Liver (tissue), 9 donors: ENCODE measurements around the gene PLCD3. TPM values are rescaled to one million over a fixed set of nuclear protein-coding genes. Genes with fewer than 3 reads are reported as not detected.

Experiments used
- DNase-seq: peaks from one replicate; pipeline ENCODE4 v3.0.0-alpha.2; 2017; ENCODE audit warnings: low spot score
- H3K27ac ChIP-seq, 2 donors: one replicate each; pipeline ENCODE4 v1.7.0; 2013; ENCODE audit warnings: inconsistent platforms in 2 of 2, low read length in 2 of 2, control low read depth in 1 of 2, low read depth in 1 of 2, mild to moderate bottlenecking in 1 of 2
- H3K27me3 ChIP-seq, 4 donors: one replicate each; pipeline versions ENCODE4 v1.6.1 to v1.7.0; 2013; ENCODE audit warnings: low read length in 3 of 4, inconsistent platforms in 1 of 4, mild to moderate bottlenecking in 1 of 4, moderate library complexity in 1 of 4; ENCODE audit not compliant: control insufficient read depth in 4 of 4, insufficient read depth in 4 of 4
- H3K36me3 ChIP-seq, 4 donors: one replicate each; pipeline versions ENCODE4 v1.6.1 to v1.7.0; 2013; ENCODE audit warnings: low read length in 3 of 4, mild to moderate bottlenecking in 3 of 4, low read depth in 1 of 4, moderate library complexity in 1 of 4; ENCODE audit not compliant: control insufficient read depth in 4 of 4, insufficient read depth in 3 of 4
- H3K4me1 ChIP-seq, 4 donors: one replicate each; pipeline versions ENCODE4 v1.6.1 to v1.7.0; 2013; ENCODE audit warnings: low read length in 3 of 4, mild to moderate bottlenecking in 3 of 4, moderate library complexity in 1 of 4; ENCODE audit not compliant: control insufficient read depth in 4 of 4, insufficient read depth in 4 of 4
- H3K4me3 ChIP-seq, 3 donors: one replicate each; pipeline versions ENCODE4 v1.6.1 to v1.7.0; 2013; ENCODE audit warnings: low read length in 3 of 3, control low read depth in 1 of 3, low read depth in 1 of 3, mild to moderate bottlenecking in 1 of 3
- H3K9ac ChIP-seq, 2 donors: one replicate each; pipeline ENCODE4 v1.7.0; 2013; ENCODE audit warnings: low read length in 2 of 2, mild to moderate bottlenecking in 2 of 2, moderate library complexity in 2 of 2, control low read depth in 1 of 2, low read depth in 1 of 2
- H3K9me3 ChIP-seq, 4 donors: one replicate each; pipeline versions ENCODE4 v1.6.1 to v1.7.0; 2013; ENCODE audit warnings: low read length in 3 of 4; ENCODE audit not compliant: control insufficient read depth in 4 of 4
- EGR1 ChIP-seq, 2 donors: IDR thresholded peaks; 2 replicates each; pipeline ENCODE4 v1.6.1; 2016 to 2018; ENCODE audit warnings: antibody characterized with exemption in 2 of 2, low read depth in 2 of 2
- FOXA1 ChIP-seq: IDR thresholded peaks from 2 replicates; pipeline ENCODE4 v1.6.1; 2016; ENCODE audit warnings: antibody characterized with exemption
- FOXA2 ChIP-seq: IDR thresholded peaks from 2 replicates; pipeline ENCODE4 v1.6.1; 2016; ENCODE audit warnings: antibody characterized with exemption
- GABPA ChIP-seq, 2 donors: IDR thresholded peaks in 1 of 2; conservative IDR thresholded peaks in 1 of 2; 2 replicates each; pipeline ENCODE4 v1.6.1; 2016; ENCODE audit warnings: antibody characterized with exemption in 2 of 2, mild to moderate bottlenecking in 1 of 2, moderate library complexity in 1 of 2
- HNF4G ChIP-seq: IDR thresholded peaks from 2 replicates; pipeline ENCODE4 v1.6.1; 2016; ENCODE audit warnings: antibody characterized with exemption
- JUND ChIP-seq, 2 donors: IDR thresholded peaks; 2 replicates each; pipeline ENCODE4 v1.6.1; 2016; ENCODE audit warnings: antibody characterized with exemption in 2 of 2
- NR2F2 ChIP-seq: IDR thresholded peaks from 2 replicates; pipeline ENCODE4 v1.6.1; 2016; ENCODE audit warnings: antibody characterized with exemption
- RAD21 ChIP-seq, 2 donors: IDR thresholded peaks; 2 replicates each; pipeline ENCODE4 v1.6.1; 2016; ENCODE audit warnings: antibody characterized with exemption in 2 of 2, mild to moderate bottlenecking in 2 of 2
- RXRA ChIP-seq, 2 donors: IDR thresholded peaks; 2 replicates each; pipeline ENCODE4 v1.6.1; 2017 to 2018; ENCODE audit warnings: antibody characterized with exemption in 2 of 2, mild to moderate bottlenecking in 1 of 2
- SP1 ChIP-seq: IDR thresholded peaks from 2 replicates; pipeline ENCODE4 v1.6.1; 2018; ENCODE audit warnings: antibody characterized with exemption, mild to moderate bottlenecking
- TAF1 ChIP-seq: conservative IDR thresholded peaks from 2 replicates; pipeline ENCODE4 v1.6.1; 2016; ENCODE audit warnings: antibody characterized with exemption, mild to moderate bottlenecking
- YY1 ChIP-seq: IDR thresholded peaks from 2 replicates; pipeline ENCODE4 v1.6.1; 2016; ENCODE audit warnings: antibody characterized with exemption, mild to moderate bottlenecking
- WGBS: extraction: QIAGEN DNeasy Blood & Tissue Kit; methylation state at CpG from one replicate; pipeline ENCODE4 v1.1.7; 2013; 5-methylcytosine and 5-hydroxymethylcytosine counted together
- polyA plus RNA-seq, 2 donors: library from polyadenylated mRNA; stranded (reverse) in 1 of 2; unstranded in 1 of 2; fragments of 200-250 nt in 1 of 2; fragments of >200 nt in 1 of 2; fragmentation: Nextera tagmentation in 1 of 2; extraction: Ambion mirVana in 1 of 2; gene quantifications; one replicate each; pipeline versions ENCODE4 v1.2.1 to v1.2.3, GENCODE V29; 2013 to 2015
- total RNA-seq, 2 donors: library from RNA; depleted of rRNA; stranded (reverse); fragments of >200 nt; gene quantifications; one replicate each; pipeline ENCODE4 v1.2.3, GENCODE V29; 2014
- TF ChIP-seq, protein P1 (sequence below): IDR thresholded peaks from 2 replicates; pipeline ENCODE4 v1.6.1; 2016; ENCODE audit warnings: antibody characterized with exemption, mild to moderate bottlenecking
- TF ChIP-seq, protein P2 (sequence below): fragments of 150-350 bp; IDR thresholded peaks from 2 replicates; pipeline ENCODE4 v1.5.1; 2017; ENCODE audit warnings: improper control_type of control experiment, low read depth, low read length; ENCODE audit not compliant: missing input control
- TF ChIP-seq, protein P3 (sequence below): IDR thresholded peaks from 2 replicates; pipeline ENCODE4 v1.6.1; 2016; ENCODE audit warnings: antibody characterized with exemption
- TF ChIP-seq, protein P4 (sequence below): IDR thresholded peaks from 2 replicates; pipeline ENCODE4 v1.6.1; 2016; ENCODE audit warnings: antibody characterized with exemption
- TF ChIP-seq, protein P5 (sequence below): IDR thresholded peaks from 2 replicates; pipeline ENCODE4 v1.6.1; 2016; ENCODE audit warnings: antibody characterized with exemption
- donor health status: healthy.
- donor health status: healthy.
- donor health status: healthy.
- donor health status: healthy.
- donor health status: healthy.

PLCD3 gene
- total and polyA plus RNA-seq, 4 donors: 0.28 to 2.3 (median 1.4) TPM

DNA sequence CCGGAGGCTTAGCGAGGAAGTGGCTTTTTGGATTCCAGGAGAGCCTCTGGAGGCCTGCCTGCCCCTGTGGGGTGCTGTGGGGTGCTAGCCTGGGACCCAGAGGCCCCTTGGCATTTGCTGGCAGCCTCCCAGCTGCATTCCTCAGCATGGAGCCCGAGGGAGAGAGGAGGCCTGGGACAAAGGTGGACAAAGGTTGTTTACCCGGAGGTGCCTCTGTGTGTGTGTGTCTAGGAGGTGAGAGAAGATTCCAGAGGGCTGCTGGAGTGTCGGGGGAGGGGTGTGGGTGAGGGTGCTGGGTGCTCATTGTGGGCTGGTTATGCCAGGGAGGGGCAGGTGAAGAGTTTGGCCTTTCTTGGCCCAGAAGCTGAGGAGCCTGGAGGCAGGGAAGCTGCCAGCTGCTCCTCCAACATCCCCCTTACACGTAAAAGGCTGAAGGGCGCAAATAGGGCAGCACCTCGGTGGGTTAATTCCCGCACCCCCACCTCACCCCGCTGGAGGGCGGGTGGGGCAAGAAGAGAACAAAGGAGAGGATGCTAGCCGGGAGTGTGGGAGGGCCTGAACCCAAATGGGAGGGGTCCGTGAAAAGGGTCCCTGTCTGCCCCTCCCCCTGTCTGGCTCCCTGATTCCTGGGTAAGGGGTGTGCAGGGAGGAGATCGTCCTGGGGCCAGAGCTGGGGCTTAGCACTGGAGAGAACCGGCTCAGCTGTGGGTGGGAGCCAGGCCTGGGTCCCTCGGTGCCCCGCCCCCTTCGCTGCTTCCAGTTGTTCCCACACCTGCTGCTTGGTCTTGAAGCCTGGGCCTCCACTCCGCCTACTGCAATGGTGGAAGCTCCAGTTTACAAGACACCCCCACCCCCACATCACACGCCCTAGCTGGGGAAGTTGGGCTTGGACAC, 39.3 kb upstream of the PLCD3 start:
- TF ChIP-seq SP1 (no peak), HNF4G (no peak), EGR1 (IDR thresholded peaks at IDR 0.05; ENCODE audit: low read depth in 2 of 2) (no peak), NR2F2 (no peak), RAD21 (IDR thresholded peaks at IDR 0.05) (no peak), FOXA2 (no peak), GABPA (IDR thresholded peaks at IDR 0.05 in 1 of 2, conservative IDR thresholded peaks at IDR 0.05 in 1 of 2) (no peak)
- TF ChIP-seq, protein P1, sequence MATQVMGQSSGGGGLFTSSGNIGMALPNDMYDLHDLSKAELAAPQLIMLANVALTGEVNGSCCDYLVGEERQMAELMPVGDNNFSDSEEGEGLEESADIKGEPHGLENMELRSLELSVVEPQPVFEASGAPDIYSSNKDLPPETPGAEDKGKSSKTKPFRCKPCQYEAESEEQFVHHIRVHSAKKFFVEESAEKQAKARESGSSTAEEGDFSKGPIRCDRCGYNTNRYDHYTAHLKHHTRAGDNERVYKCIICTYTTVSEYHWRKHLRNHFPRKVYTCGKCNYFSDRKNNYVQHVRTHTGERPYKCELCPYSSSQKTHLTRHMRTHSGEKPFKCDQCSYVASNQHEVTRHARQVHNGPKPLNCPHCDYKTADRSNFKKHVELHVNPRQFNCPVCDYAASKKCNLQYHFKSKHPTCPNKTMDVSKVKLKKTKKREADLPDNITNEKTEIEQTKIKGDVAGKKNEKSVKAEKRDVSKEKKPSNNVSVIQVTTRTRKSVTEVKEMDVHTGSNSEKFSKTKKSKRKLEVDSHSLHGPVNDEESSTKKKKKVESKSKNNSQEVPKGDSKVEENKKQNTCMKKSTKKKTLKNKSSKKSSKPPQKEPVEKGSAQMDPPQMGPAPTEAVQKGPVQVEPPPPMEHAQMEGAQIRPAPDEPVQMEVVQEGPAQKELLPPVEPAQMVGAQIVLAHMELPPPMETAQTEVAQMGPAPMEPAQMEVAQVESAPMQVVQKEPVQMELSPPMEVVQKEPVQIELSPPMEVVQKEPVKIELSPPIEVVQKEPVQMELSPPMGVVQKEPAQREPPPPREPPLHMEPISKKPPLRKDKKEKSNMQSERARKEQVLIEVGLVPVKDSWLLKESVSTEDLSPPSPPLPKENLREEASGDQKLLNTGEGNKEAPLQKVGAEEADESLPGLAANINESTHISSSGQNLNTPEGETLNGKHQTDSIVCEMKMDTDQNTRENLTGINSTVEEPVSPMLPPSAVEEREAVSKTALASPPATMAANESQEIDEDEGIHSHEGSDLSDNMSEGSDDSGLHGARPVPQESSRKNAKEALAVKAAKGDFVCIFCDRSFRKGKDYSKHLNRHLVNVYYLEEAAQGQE: no peak
- TF ChIP-seq, protein P2, sequence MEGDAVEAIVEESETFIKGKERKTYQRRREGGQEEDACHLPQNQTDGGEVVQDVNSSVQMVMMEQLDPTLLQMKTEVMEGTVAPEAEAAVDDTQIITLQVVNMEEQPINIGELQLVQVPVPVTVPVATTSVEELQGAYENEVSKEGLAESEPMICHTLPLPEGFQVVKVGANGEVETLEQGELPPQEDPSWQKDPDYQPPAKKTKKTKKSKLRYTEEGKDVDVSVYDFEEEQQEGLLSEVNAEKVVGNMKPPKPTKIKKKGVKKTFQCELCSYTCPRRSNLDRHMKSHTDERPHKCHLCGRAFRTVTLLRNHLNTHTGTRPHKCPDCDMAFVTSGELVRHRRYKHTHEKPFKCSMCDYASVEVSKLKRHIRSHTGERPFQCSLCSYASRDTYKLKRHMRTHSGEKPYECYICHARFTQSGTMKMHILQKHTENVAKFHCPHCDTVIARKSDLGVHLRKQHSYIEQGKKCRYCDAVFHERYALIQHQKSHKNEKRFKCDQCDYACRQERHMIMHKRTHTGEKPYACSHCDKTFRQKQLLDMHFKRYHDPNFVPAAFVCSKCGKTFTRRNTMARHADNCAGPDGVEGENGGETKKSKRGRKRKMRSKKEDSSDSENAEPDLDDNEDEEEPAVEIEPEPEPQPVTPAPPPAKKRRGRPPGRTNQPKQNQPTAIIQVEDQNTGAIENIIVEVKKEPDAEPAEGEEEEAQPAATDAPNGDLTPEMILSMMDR: no peak
- TF ChIP-seq, protein P3, sequence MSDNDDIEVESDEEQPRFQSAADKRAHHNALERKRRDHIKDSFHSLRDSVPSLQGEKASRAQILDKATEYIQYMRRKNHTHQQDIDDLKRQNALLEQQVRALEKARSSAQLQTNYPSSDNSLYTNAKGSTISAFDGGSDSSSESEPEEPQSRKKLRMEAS: no peak
- TF ChIP-seq, protein P4, sequence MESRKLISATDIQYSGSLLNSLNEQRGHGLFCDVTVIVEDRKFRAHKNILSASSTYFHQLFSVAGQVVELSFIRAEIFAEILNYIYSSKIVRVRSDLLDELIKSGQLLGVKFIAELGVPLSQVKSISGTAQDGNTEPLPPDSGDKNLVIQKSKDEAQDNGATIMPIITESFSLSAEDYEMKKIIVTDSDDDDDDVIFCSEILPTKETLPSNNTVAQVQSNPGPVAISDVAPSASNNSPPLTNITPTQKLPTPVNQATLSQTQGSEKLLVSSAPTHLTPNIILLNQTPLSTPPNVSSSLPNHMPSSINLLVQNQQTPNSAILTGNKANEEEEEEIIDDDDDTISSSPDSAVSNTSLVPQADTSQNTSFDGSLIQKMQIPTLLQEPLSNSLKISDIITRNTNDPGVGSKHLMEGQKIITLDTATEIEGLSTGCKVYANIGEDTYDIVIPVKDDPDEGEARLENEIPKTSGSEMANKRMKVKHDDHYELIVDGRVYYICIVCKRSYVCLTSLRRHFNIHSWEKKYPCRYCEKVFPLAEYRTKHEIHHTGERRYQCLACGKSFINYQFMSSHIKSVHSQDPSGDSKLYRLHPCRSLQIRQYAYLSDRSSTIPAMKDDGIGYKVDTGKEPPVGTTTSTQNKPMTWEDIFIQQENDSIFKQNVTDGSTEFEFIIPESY: no peak
- TF ChIP-seq, protein P5, sequence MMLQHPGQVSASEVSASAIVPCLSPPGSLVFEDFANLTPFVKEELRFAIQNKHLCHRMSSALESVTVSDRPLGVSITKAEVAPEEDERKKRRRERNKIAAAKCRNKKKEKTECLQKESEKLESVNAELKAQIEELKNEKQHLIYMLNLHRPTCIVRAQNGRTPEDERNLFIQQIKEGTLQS: no peak
- DNase-seq: no peak
- H3K9me3 ChIP-seq: no peaks in the 10 kb centered on the region
- no peak overlapping the region for H3K9ac ChIP-seq
- 57% methylated on average over 20 of the region's 20 CpGs for WGBS
- no peak overlapping the region for H3K4me3 ChIP-seq
- peaks cover 7 to 26% (median 21%) of the 10 kb centered on the region in 4 donors for H3K4me1 ChIP-seq
- no peaks in the 10 kb centered on the region for H3K27me3 ChIP-seq
- peaks cover 0 to 14% (median 0%) of the 10 kb centered on the region in 4 donors for H3K36me3 ChIP-seq
- peak overlapping the region; percentile 58 to 81 for H3K27ac ChIP-seq

DNA sequence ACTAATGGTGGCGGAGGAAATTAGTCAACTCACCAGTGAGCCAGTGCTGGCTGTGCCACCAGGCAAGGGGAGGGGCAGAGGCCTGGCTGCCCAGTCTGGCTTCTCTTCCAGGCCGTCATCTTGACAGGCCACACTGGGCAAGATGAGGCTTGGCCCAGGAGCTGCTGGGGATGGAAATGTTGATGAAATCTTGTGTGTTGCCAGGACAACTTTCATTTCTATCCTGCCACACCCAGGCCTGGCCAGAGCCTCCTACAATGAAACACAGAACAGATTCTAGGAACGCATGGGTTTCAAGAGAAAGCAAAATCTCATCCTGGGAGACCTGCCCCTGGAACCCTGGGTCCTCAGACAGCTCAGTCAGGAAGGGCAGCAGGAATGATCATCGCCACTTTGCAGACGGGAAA, 38.6 kb upstream of the PLCD3 start:
- Histone ChIP-seq H3K4me3 (no peak overlapping the region), H3K9ac (no peak overlapping the region), H3K36me3 (peaks cover 0 to 14% (median 0%) of the 10 kb centered on the region in 4 donors), H3K27me3 (no peaks in the 10 kb centered on the region), H3K4me1 (peaks cover 7 to 26% (median 21%) of the 10 kb centered on the region in 4 donors), H3K9me3 (no peaks in the 10 kb centered on the region), H3K27ac (peak overlapping the region; percentile 58 to 81)
- TF ChIP-seq YY1 (no peak), EGR1 (IDR thresholded peaks at IDR 0.05; ENCODE audit: low read depth in 2 of 2) (no peak), RAD21 (IDR thresholded peaks at IDR 0.05) (no peak), GABPA (IDR thresholded peaks at IDR 0.05 in 1 of 2, conservative IDR thresholded peaks at IDR 0.05 in 1 of 2) (no peak), RXRA (IDR thresholded peaks at IDR 0.05) (no peak), NR2F2 (no peak), SP1 (no peak), TAF1 (no peak), FOXA2 (no peak), FOXA1 (no peak), JUND (IDR thresholded peaks at IDR 0.05) (no peak)
- TF ChIP-seq, protein P2: no peak
- TF ChIP-seq, protein P3: no peak
- TF ChIP-seq, protein P5: no peak
- DNase-seq: no peak
- WGBS: 57% methylated on average over 5 of the region's 5 CpGs
